LNCAP (cell line): Measurements from ENCODE around the gene RGS3.

Experiments
- TF ChIP-seq, protein P1 (sequence below): fragments of 450-650 bp; IDR thresholded peaks from 2 replicates; pipeline ENCODE4 v1.5.1; 2017; ENCODE audit warnings: mild to moderate bottlenecking

Gene RGS3

DNA sequence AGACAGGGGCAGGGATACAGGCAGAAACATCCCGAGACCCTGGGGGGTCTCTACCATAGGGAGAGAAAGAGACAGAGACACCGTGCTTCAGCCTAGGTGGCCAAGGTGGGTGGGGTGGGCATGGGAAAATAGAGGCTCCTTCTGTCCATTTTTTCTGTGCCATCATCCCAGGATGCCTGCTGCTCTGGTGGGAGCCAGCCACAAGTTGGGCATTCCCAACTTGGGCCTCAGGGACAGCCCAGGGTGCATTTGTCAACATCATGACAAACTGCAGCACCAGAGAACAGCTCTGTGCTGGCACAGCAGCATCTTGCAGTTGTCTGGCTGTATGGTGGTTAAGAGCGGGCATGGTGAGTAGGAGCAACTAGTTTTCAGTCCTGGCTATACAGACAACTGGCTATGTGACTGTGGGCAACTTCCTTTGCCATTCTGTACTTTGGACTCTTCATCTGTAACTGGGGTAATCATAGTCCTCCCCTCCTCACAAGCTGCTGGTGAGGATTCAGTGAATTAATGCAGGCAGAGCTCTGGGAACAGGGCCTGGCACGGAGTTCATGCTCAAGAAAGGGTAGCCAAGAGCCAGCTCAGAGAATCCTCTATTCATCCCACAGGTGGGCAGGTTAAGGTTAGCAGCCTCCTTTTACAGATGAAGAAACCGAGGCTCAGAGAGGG lies 100.4 kb downstream of the RGS3 start:
- TF ChIP-seq, protein P1, sequence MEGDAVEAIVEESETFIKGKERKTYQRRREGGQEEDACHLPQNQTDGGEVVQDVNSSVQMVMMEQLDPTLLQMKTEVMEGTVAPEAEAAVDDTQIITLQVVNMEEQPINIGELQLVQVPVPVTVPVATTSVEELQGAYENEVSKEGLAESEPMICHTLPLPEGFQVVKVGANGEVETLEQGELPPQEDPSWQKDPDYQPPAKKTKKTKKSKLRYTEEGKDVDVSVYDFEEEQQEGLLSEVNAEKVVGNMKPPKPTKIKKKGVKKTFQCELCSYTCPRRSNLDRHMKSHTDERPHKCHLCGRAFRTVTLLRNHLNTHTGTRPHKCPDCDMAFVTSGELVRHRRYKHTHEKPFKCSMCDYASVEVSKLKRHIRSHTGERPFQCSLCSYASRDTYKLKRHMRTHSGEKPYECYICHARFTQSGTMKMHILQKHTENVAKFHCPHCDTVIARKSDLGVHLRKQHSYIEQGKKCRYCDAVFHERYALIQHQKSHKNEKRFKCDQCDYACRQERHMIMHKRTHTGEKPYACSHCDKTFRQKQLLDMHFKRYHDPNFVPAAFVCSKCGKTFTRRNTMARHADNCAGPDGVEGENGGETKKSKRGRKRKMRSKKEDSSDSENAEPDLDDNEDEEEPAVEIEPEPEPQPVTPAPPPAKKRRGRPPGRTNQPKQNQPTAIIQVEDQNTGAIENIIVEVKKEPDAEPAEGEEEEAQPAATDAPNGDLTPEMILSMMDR: no peak

DNA sequence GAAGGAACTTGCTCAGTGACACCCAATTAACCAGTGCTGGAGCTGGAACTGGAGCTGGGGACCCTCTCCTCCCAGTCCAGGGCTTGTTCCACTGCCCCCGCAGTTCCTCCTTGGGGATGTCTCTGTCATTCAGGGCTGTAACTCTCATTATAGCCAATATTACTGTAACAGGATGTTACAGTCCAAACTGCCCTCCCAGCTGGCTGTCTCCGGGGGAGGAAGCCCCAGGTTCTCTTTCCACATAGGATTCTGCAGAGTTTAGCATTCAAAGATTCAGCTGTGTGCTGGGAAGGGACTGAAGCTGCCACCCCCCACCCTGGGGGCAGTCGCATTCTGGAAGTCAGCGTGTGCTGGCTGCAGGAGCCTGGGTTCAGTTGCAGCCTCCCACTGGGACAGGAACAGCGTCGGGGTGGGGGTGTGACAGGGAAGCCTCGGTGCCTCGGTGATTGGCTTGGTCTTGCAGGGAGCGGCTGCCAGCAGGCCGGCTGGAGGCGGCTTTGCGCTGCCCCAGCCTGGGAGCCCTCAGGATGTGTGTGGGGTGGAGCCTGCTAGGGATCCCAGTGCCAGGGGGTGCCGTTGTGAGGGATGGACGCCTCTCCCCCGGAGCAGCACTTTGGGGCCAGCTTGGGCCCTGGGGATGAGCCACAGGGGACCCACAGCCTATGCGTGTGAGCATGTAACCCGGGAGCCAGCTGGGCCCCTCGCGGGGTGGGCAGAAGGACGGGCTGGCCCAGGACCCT lies 101.1 kb downstream of the RGS3 start:
- TF ChIP-seq, protein P1: no peak

DNA sequence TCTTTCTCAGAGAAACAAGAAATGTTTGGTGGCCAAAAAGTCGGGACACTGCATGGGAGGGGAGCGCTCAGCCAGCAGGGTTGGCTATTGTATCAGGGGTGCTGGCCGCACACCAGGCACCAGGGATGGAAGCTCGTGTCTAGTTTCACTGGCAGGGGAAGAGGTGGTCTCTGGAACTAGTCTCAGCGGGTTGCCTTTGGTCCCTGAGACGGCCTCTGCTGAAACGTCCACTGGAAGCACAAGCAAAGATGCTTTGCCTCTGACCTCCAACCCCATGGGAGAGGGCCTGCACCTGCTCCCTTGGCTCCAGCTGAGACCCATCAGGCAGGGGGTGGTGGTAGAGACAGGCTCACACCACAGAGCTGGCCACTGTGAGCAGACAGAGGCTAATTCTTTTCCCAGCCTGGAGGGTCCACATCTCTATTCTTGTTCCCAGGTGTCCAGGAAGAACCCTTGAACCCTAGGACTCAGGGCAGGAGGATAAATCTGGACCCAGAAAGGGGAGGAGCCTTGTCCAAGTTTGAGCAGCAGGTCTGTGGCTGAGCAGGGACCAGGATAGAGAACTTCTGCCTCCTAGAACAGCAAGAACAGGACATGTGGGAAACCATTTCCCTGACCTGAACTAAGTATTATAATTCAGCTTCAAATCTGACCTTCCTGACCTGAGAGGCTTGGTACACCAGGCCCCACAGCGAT lies 102.6 kb downstream of the RGS3 start:
- TF ChIP-seq, protein P1: no peak

DNA sequence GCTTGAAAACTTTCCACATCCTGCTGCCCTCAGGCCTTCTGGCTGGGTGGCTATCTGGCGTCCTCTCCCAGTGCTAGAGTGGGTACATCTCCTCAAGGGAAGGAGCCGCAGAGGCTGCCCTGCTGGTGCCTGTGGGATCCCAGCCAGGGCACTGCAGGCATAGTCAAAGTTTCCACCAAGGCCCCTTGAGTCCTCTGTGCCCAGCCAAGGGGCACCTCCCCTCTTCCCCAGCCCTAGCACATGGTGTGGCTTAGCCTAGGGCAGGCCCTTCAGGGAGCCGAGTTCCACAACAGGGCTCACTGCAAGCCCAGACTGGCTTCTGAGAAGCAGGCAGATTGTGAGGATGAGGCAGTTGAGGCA lies 103.2 kb downstream of the RGS3 start:
- TF ChIP-seq, protein P1: no peak

DNA sequence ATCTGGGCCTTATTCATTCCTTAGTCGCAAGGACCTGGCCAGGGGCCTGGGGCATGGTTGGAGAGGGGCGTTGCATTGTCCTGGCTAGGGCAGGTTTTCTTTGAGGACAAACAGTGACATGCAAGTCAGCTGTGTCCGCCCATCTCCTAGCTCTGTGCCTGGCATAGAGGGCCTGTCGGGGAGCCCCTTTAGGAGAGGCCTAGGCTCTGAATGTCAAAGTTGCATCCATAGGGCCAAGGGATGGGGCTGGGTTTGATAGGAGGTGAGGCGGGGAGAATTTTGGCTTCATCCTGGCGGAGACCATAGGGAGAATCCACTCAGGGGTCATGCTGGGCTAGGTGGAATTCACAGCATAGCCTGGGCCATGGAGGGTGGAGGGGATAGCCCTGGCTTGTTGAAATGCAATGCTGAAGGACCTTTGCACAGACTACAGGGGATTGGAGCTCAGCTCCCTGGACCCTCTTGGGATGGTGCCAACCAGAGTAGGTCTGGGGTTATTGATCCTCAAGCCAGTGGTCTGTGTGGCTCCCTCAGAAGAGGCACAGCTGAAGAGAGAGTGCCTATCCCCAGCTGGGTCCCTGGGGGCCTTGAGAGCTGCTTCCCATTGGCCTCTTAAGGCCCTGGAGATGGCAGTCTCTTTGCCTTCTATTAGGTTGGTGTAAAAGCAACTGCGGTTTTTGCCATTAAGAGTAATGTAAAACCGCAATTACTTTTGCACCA lies 104.0 kb downstream of the RGS3 start:
- TF ChIP-seq, protein P1: no peak

DNA sequence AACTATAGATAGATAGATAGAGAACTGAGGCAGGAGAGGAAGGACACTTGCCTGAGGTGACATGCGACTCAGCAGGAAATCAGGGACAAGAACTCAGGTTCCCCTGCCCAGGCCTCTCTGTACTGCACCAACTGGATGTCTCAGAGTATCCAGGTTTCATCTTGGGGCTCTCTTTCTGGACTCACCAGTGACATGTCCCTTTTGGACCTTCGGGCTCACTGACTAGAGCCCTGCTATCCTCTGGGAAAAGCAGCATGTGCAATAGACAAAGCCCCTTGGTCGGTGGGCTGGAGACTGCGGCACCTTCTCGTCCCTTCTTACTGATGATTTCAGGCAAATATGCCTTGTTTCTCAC lies 104.5 kb downstream of the RGS3 start:
- TF ChIP-seq, protein P1: no peak

DNA sequence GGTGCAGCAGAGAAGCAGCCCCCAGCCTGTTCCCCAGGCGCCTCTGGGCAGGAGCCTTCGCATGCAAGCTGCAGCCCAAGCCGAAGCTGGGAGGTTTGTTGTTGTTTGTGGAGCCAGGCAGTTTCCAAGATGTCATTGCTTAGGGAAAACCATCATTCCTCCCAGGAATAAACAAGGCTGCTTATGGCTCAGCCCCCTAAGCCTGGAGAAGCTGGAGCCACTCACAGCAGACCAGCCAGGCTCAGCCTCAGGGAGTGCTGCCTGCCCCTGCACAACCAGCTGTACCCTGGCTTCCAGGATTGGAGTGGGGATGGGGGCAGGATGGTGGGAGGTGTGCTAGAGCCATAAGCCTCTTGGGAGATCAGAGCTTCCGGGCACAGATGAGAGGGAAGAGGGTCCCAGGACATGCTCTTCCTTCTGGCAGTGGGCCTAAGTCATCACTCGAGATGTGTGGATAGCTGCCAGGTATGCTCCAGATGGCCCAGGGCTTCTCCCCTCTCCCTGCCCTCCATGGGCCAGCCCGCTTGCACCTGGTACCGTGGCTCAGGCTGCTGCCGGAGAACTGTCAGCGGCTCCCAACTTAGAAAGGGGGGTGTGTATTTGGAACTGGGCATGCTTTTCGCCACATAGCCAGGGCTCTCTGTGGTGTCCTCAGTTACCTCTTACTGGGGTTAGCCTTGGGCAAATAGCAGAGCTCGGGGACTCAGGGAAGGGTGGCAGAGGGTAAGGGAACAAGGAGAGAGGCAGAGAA lies 105.2 kb downstream of the RGS3 start:
- TF ChIP-seq, protein P1: no peak
